Ishikawa (cell line): ENCODE measurements around the gene CMTM2.

ENCODE experiments used
- CEBPB ChIP-seq: IDR thresholded peaks from 2 replicates; pipeline ENCODE4 v1.6.1; 2012
- EP300 ChIP-seq: IDR thresholded peaks from 2 replicates; pipeline ENCODE4 v1.6.1; 2012; ENCODE audit warnings: borderline replicate concordance
- NFIC ChIP-seq: IDR thresholded peaks from 2 replicates; pipeline ENCODE4 v1.6.1; 2012
- TAF1 ChIP-seq: IDR thresholded peaks from 2 replicates; pipeline ENCODE4 v1.6.1; 2012; ENCODE audit warnings: low read depth, mild to moderate bottlenecking
- TCF12 ChIP-seq: IDR thresholded peaks from 2 replicates; pipeline ENCODE4 v1.6.1; 2012; ENCODE audit warnings: low read depth
- YY1 ChIP-seq: IDR thresholded peaks from 2 replicates; pipeline ENCODE4 v1.6.1; 2012; ENCODE audit warnings: low read depth
- TF ChIP-seq, protein P1 (sequence below): IDR thresholded peaks from 2 replicates; pipeline ENCODE4 v1.6.1; 2012
- TF ChIP-seq, protein P2 (sequence below): IDR thresholded peaks from 2 replicates; pipeline ENCODE4 v1.6.1; 2012; ENCODE audit warnings: low read depth, mild to moderate bottlenecking

DNA sequence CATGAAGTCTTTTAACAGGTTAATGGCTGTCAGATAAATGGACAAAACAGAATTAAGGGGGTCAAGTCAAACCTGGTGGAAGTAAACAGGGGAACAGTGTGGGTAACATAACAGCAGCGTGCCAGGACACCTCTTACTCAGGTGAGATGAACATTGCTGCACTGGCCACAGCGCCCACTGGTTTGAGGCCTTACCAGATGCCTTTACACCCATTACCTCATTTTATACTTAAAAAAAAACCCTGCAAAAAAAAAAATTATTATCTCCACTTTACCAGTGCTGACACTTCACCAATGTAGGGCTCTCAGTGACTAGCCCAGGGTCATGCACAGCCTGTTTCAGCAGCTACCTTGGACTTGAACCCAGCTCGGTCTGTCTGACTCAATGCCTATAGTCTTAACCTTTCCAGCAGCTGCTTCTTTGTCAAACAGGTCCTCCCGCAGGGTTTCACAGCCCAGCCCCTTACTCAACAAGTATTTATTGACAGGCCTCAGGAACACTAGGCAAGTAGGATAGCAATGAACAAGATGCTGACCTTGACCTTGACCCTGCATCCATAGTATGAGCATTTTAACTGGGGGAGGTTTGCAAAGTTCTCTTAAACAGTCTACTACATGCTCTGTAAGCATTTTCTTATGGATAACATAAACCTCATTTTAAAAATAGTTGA, 55.4 kb downstream of the CMTM2 start:
- TF ChIP-seq YY1 (no peak), TAF1 (no peak), NFIC (no peak), EP300 (no peak), TCF12 (no peak), CEBPB (no peak)
- TF ChIP-seq, protein P1, sequence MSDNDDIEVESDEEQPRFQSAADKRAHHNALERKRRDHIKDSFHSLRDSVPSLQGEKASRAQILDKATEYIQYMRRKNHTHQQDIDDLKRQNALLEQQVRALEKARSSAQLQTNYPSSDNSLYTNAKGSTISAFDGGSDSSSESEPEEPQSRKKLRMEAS: no peak
- TF ChIP-seq, protein P2, sequence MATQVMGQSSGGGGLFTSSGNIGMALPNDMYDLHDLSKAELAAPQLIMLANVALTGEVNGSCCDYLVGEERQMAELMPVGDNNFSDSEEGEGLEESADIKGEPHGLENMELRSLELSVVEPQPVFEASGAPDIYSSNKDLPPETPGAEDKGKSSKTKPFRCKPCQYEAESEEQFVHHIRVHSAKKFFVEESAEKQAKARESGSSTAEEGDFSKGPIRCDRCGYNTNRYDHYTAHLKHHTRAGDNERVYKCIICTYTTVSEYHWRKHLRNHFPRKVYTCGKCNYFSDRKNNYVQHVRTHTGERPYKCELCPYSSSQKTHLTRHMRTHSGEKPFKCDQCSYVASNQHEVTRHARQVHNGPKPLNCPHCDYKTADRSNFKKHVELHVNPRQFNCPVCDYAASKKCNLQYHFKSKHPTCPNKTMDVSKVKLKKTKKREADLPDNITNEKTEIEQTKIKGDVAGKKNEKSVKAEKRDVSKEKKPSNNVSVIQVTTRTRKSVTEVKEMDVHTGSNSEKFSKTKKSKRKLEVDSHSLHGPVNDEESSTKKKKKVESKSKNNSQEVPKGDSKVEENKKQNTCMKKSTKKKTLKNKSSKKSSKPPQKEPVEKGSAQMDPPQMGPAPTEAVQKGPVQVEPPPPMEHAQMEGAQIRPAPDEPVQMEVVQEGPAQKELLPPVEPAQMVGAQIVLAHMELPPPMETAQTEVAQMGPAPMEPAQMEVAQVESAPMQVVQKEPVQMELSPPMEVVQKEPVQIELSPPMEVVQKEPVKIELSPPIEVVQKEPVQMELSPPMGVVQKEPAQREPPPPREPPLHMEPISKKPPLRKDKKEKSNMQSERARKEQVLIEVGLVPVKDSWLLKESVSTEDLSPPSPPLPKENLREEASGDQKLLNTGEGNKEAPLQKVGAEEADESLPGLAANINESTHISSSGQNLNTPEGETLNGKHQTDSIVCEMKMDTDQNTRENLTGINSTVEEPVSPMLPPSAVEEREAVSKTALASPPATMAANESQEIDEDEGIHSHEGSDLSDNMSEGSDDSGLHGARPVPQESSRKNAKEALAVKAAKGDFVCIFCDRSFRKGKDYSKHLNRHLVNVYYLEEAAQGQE: no peak
